GM19239 (cell line): ENCODE results near the gene GLP2R.

Experiments
- DNase-seq: peaks from one replicate; pipeline ENCODE4 v3.0.0; 2011; ENCODE audit warnings: low spot score; ENCODE audit not compliant: insufficient read length
- FAIRE-seq: peaks from 2 replicates; lab custom pipeline; 2011; peaks lifted over from hg19 to GRCh38; lab: Jason Lieb, UNC

GLP2R gene

GRCh38 chr17:9893411-9894012, 67.8 kb downstream of the GLP2R start:
- DNase-seq (no peak), FAIRE-seq (no peak)

DNA sequence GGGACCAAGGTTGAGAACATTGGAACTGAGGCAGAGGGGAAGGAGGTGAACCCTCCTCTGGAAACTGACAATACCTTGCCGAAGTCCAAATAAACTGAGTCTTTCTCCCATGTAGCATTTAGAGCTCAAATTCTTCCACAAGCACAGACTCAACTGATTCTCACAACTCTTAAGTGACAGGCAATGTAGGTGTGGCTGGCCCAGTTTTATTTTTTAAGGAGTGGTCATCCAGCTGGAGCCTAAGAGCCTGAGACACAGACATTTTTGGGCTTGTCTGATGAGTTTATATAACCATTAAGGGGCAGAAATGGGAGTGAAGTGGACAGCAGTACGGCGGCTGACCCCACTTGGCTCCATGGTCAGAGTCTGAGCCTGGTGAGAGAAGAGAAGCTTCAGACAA, 68.5 kb downstream of the GLP2R start:
- FAIRE-seq (no peak), DNase-seq (no peak)

DNA sequence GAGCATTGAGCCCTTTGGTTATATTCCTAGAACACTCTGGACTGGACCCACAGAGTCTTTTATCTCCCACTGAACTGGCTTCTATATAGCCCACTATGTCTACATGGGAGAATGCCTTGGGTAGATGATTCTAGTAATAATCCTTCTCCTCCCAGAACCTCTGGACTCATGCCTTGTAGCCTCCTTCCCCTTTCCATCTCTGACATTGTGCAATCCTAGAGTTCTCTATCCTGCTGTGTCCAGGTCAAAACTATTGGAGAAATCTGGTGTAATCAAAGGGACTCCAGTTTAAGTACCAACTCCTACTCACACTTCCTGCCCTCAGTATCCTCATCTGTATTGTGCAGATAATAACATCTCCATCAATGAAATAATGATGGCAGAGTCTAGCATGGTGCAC, 70.2 kb downstream of the GLP2R start:
- no peak for DNase-seq
- no peak for FAIRE-seq

DNA sequence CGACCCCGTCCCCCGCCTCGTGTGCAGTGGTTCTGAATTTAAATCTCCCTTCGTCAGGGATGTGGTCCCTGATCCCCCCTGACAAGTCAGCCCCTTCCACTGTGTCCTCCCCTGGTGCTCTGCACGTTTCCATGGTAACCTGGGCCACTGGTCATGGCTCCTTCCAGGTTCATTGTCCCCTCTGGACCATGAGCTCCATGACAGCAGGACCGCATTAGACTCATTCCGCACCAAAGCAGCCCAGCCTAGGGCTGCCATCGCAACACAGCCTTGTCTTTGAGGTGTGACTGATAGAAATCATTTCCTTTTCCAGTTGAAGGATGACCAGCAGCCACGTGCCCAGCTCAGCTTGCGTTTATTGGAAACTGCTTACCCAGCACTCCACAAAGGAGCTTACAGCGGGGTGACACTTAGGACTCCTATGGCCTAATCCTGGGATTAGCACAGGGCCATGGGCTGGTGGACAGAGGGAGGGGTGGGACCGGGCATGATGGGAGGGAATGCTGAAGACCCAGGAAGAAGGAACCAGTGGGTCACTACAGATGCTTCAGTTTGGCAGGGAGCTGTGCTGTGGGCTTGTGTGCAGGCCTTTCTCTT, 71.7 kb downstream of the GLP2R start:
- FAIRE-seq (no peak), DNase-seq (no peak)

DNA sequence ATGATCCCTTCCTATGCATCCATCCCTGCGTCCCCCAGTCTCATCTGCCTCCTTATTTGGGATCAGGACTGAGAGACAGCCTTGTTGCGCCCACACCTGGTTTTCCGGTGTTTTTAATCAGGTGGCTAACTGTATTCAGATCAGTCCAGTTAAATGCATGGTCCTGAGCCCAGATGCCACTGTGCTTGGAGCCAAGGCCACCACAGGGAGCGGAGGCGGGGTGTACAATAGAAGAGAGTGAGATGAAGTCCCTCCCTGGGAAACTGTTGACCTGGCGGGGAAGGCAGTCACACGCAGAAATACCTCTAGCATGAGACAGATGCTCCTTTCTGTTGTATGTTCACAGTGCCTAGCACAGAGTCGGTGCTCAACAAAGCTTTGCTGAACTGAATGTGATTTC, 73.1 kb downstream of the GLP2R start:
- DNase-seq (no peak), FAIRE-seq (no peak)

DNA sequence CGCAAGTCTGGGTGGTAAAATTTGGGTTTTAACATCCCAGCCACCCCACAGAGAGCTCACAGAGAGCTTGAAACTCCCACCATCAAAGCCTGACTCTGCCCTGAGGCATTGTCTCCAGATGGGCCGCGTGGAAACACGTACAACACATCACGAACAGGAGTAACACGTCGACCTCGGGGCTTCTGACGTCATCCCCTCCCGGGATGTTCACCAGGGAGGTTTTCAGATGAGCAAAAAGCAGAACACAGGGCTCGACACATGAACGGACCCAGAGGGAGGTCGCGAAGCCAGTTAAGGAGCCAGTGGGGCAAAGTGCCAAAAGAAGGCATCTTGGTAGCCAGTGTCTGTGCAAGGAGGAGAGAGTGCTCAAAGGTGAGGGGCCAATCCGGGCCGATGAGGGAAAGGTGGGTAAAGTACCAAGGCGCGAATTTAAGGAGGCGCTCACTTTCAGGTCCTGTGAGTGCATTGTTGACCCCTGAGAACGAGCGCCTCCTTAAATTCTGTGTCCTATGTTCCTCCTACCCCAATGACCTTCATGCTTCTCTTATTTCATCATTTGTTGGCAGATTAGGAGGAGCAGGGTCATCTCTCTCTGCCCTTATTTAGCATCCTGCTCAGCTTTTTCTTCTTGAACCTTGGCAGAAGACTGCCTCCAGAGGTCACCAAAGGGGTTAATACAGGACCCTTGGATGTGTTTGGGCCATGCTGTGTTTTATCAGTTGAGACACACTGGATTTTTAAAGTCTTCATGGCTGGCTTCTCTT, 73.7 kb downstream of the GLP2R start:
- DNase-seq (no peak), FAIRE-seq (no peak)

- DNase-seq = no peak
- no peak for FAIRE-seq
Observed at GRCh38 chr17:9900044-9900594, 74.4 kb downstream of the GLP2R start.

GRCh38 chr17:9900784-9901183, 75.1 kb downstream of the GLP2R start:
- FAIRE-seq (no peak), DNase-seq (no peak)

DNA sequence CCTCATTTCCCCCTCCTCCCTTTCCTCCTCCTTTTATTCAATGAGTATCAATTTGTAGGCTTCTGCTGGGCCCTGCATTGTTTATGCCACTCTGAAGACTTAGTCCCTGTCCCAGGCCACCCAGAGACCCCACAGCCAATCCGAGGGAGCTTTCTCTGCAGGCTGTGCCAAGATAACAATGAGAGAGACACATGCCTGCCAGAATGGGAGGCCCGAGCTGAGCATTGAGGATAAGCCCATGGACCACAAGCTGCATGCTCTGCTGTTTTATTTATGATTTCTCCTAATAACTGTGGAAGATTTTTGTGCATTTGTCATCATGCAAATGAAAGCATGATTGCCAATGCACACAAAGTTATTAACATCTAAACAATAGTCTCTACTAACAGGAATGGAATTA, 76.4 kb downstream of the GLP2R start:
- DNase-seq (no peak), FAIRE-seq (no peak)

DNA sequence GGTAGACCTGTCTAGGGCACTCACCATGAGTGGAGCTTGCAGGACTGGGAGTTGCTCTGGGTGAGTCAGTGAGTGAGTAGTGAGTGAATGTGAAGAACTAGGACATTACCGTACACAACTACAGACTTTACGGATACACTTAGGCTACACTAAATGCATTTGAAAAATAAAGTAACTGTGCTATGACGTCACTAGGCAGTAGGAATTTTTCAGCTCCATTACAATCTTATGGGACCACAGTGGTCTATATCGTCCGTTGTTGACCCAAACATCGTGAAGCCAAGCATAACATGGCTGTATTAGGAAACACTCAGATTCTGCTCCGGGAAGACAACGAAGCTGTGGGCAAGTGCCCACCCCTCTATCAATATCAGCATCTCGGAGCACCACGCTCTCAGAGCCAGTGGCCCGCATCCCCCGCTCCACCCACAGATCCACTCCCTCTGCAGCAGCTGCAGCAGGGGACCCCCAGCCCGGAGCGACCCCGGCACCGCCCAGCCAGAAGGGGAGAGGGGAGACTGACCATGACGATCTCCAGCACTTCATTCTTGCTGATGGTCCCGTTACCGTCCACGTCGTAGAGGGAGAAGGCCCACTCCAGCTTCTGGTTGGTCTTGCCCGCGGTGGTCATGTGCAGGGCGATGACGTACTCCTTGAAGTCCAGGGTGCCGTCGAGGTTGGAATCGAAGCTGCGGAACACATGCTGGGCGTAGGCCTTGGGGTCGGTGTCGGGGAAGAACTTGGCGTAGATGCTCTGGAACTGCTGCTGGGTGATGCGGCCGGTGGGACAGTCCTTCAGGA, 78.8 kb downstream of the GLP2R start:
- FAIRE-seq (no peak), DNase-seq (no peak)

GRCh38 chr17:9905078-9905415, 79.3 kb downstream of the GLP2R start, which contains the start of gene RCVRN:
TSS of gene RCVRN (minus strand) at chr17:9905271. CDS start at chr17:9905180, 91 bp downstream.
- FAIRE-seq = no peak
- DNase-seq = no peak

- peak; percentile 70 for DNase-seq
- FAIRE-seq = peak; percentile 67
Observed at GRCh38 chr17:9905902-9906301, 80.2 kb downstream of the GLP2R start.

DNA sequence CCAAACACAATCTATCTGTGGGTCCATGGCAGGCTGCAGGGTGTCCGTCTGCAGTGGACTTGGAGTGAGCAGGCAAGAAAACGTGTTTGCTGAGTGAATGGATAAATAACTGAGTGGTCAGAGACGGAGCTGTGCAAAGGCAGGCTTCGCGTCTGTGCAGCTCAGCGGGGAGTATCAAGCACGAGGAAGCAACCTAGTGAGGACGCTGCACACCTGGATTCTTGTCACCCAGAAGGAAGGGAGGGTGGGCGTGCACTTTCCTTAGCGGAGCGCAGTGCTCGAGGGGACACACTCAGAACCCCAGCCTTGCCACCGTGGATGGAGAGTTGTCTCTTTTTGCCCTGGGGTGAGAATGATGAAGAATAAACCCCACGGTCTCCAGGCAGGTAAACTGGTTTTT, 80.9 kb downstream of the GLP2R start:
- no peak for FAIRE-seq
- DNase-seq = no peak

DNA sequence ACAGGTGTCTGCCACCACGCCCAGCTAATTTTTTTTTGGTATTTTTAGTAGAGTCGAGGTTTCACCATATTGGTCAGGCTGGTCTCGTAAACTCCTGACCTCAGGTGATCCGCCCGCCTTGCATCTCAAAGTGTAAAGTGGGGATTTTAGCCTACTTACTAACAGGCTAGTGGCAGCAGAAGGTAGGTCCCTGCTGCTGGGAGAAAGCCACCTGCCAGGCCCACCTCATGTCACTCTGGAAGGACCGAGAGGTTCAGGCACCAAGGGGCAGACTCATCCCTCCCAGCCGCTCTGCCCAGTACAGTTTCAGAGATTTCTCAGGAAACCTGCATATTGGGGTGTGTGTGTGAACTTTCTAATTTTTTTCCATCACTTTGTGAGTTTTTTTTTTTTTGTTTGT, 81.4 kb downstream of the GLP2R start:
- DNase-seq (no peak), FAIRE-seq (no peak)

- no peak for DNase-seq
Observed at GRCh38 chr17:9907883-9908648, 82.3 kb downstream of the GLP2R start.

GRCh38 chr17:9908649-9909042, 82.9 kb downstream of the GLP2R start:
- DNase-seq (no peak), FAIRE-seq (no peak)

More at GRCh38 chr17:9907883-9908648, 82.3 kb downstream of the GLP2R start:
- no peak for FAIRE-seq

GRCh38 chr17:9911089-9911488, 85.4 kb downstream of the GLP2R start:
- FAIRE-seq (no peak), DNase-seq (no peak)

GRCh38 chr17:9912121-9913099, 86.7 kb downstream of the GLP2R start:
- DNase-seq (no peak), FAIRE-seq (no peak)

GRCh38 chr17:9913476-9913875, 87.8 kb downstream of the GLP2R start:
- FAIRE-seq (no peak), DNase-seq (no peak)
